HepG2 (cell line): Measurements from ENCODE around the gene TCEAL8. TPM values are rescaled to one million over a fixed set of nuclear protein-coding genes. Genes with fewer than 3 reads are reported as not detected.

Source experiments
- BCL6 ChIP-seq: IDR thresholded peaks from 2 replicates; pipeline ENCODE4 v1.6.1; 2016; ENCODE audit warnings: missing genetic modification reagents, missing compliant biosample characterization
- BHLHE40 ChIP-seq: IDR thresholded peaks from 2 replicates; pipeline ENCODE4 v1.6.1; 2011; ENCODE audit warnings: low read length, improper control_type of control experiment
- CEBPG ChIP-seq: IDR thresholded peaks from 2 replicates; pipeline ENCODE4 v1.6.1; 2016
- CERS6 ChIP-seq: sonication (generic); formaldehyde crosslinking; IDR thresholded peaks from 2 replicates; pipeline ENCODE4 v1.5.0; 2020; ENCODE audit warnings: missing genetic modification reagents
- CHD2 ChIP-seq: IDR thresholded peaks from 2 replicates; pipeline ENCODE4 v1.6.1; 2011; ENCODE audit warnings: low read depth, low read length, improper control_type of control experiment
- CREM ChIP-seq, 2 experiments: sonication (generic) in 1 of 2; formaldehyde crosslinking in 1 of 2; IDR thresholded peaks; 2 replicates each; pipeline versions ENCODE4 v1.4.0 to v1.6.1; 2016 to 2020; ENCODE audit warnings: antibody characterized with exemption in 1 of 2, mild to moderate bottlenecking in 1 of 2, missing genetic modification reagents in 1 of 2
- DDIT3 ChIP-seq: sonication (generic); formaldehyde crosslinking; IDR thresholded peaks from 2 replicates; pipeline ENCODE4 v1.4.0; 2020; ENCODE audit warnings: mild to moderate bottlenecking, missing genetic modification reagents
- ELF3 ChIP-seq: IDR thresholded peaks from 2 replicates; pipeline ENCODE4 v1.6.1; 2016; ENCODE audit warnings: missing genetic modification reagents, missing compliant biosample characterization
- ELF4 ChIP-seq: sonication (generic); formaldehyde crosslinking; IDR thresholded peaks from 2 replicates; pipeline ENCODE4 v1.5.0; 2020; ENCODE audit warnings: missing genetic modification reagents, mild to moderate bottlenecking, moderate library complexity, borderline replicate concordance
- HOXA9 ChIP-seq: sonication (generic); formaldehyde crosslinking; IDR thresholded peaks from 2 replicates; pipeline ENCODE4 v1.8.1; 2022; ENCODE audit warnings: missing genetic modification reagents, mild to moderate bottlenecking, moderate library complexity, borderline replicate concordance
- KLF16 ChIP-seq, 2 experiments: sonication (generic) in 1 of 2; formaldehyde crosslinking in 1 of 2; IDR thresholded peaks; 2 replicates each; pipeline versions ENCODE4 v1.6.1 to v1.8.0; 2016 to 2023; ENCODE audit warnings: missing genetic modification reagents in 2 of 2, missing compliant biosample characterization in 1 of 2
- NFIB ChIP-seq: sonication (generic); formaldehyde crosslinking; IDR thresholded peaks from 2 replicates; pipeline ENCODE4 v1.9.0; 2021; ENCODE audit warnings: missing genetic modification reagents, mild to moderate bottlenecking, borderline replicate concordance
- PHF8 ChIP-seq: sonication (generic); formaldehyde crosslinking; IDR thresholded peaks from 2 replicates; pipeline ENCODE4 v1.5.0; 2020; ENCODE audit warnings: missing genetic modification reagents
- POLR2G ChIP-seq: fragments of 200-400 bp; formaldehyde crosslinking; IDR thresholded peaks from 2 replicates; pipeline ENCODE4 v1.6.1; 2018; ENCODE audit warnings: mild to moderate bottlenecking, low read depth, low read length, moderate library complexity
- RFXAP ChIP-seq: sonication (generic); formaldehyde crosslinking; IDR thresholded peaks from 2 replicates; pipeline ENCODE4 v1.4.0; 2020; ENCODE audit warnings: missing genetic modification reagents, borderline replicate concordance
- RXRB ChIP-seq: IDR thresholded peaks from 2 replicates; pipeline ENCODE4 v1.6.1; 2016; ENCODE audit warnings: borderline replicate concordance, missing genetic modification reagents, missing compliant biosample characterization
- SNRNP70 ChIP-seq: fragments of 200-400 bp; formaldehyde crosslinking; IDR thresholded peaks from 2 replicates; pipeline ENCODE4 v1.6.1; 2017; ENCODE audit warnings: mild to moderate bottlenecking, low read depth, low read length, moderate library complexity
- TFE3 ChIP-seq: IDR thresholded peaks from 2 replicates; pipeline ENCODE4 v1.6.1; 2016
- ZBTB8A ChIP-seq: sonication (generic); formaldehyde crosslinking; IDR thresholded peaks from 2 replicates; pipeline ENCODE4 v1.4.0; 2020; ENCODE audit warnings: mild to moderate bottlenecking, low read depth, missing genetic modification reagents, borderline replicate concordance
- ZNF224 ChIP-seq: sonication (generic); formaldehyde crosslinking; IDR thresholded peaks from 2 replicates; pipeline ENCODE4 v1.5.0; 2020; ENCODE audit warnings: mild to moderate bottlenecking, missing genetic modification reagents
- ZNF432 ChIP-seq: sonication (generic); formaldehyde crosslinking; IDR thresholded peaks from 2 replicates; pipeline ENCODE4 v1.5.0; 2020; ENCODE audit warnings: missing genetic modification reagents, mild to moderate bottlenecking, borderline replicate concordance
- ZNF543 ChIP-seq: sonication (generic); formaldehyde crosslinking; IDR thresholded peaks from 2 replicates; pipeline ENCODE4 v1.4.0; 2020; ENCODE audit warnings: mild to moderate bottlenecking, missing genetic modification reagents
- ZNF687 ChIP-seq: sonication (generic); formaldehyde crosslinking; IDR thresholded peaks from 2 replicates; pipeline ENCODE4 v1.5.1; 2020; ENCODE audit warnings: mild to moderate bottlenecking, missing genetic modification reagents, moderate library complexity
- ZSCAN29 ChIP-seq: sonication (generic); formaldehyde crosslinking; conservative IDR thresholded peaks from 2 replicates; pipeline ENCODE4 v1.4.0; 2020; ENCODE audit warnings: mild to moderate bottlenecking, missing genetic modification reagents
- polyA plus RNA-seq, 8 experiments: library from polyadenylated mRNA; depleted of rRNA in 3 of 8; stranded (reverse) in 7 of 8; unstranded in 1 of 8; fragments of >200 nt; fragmentation: Illumina TruSeq in 4 of 8; extraction: Trizol in 4 of 8; gene quantifications; 2 replicates each; pipeline versions ENCODE4 v1.2.1 to v1.2.3, GENCODE V29; 2011 to 2016; ENCODE audit warnings: low read depth in 4 of 8, missing spikeins in 1 of 8, mixed read lengths in 1 of 8; ENCODE audit not compliant: insufficient read depth in 1 of 8
- total RNA-seq, 5 experiments: library from RNA; depleted of rRNA; stranded (reverse); fragments of >200 nt; fragmentation: Illumina TruSeq; extraction: Trizol; gene quantifications; 2 replicates each; pipeline ENCODE4 v1.2.3, GENCODE V29; 2016; ENCODE audit warnings: low read depth in 1 of 5

The TCEAL8 gene
- total and polyA plus RNA-seq, 2 of the 13 experiments (the other 11 are each of a cell fraction or from before 2014, with no cell fraction given), result 20.0 to 40.8 TPM

GRCh38 chrX:103254921-103255493, at the start of gene TCEAL8 (continued):
- TF ChIP-seq TFE3 (0 out of 2 replicates have a peak, but pooled peaks have one; percentile 41), RXRB (CRISPR knock-in tag) (no peak), KLF16 (CRISPR knock-in tag; IDR thresholded peaks at IDR 0.05) (no peak), DDIT3 (no peak), ZNF432 (no peak), ZNF687 (CRISPR knock-in tag) (peak; percentile 23; the same call in 1 of the 2 replicates), ELF4 (CRISPR knock-in tag) (no peak), CERS6 (no peak), CREM (IDR thresholded peaks at IDR 0.05) (peak; percentile 71), CREM (CRISPR knock-in tag; IDR thresholded peaks at IDR 0.05) (no peak), NFIB (CRISPR knock-in tag) (no peak), BHLHE40 (peak; percentile 73), ELF3 (CRISPR knock-in tag) (peak; percentile 35; the same call in 1 of the 2 replicates), BCL6 (no peak), PHF8 (CRISPR knock-in tag) (peak; percentile 50; the same call in 1 of the 2 replicates), ZBTB8A (CRISPR knock-in tag) (no peak), POLR2G (peak; percentile 50; the same call in 1 of the 2 replicates), CEBPG (CRISPR knock-in tag) (no peak), ZSCAN29 (CRISPR knock-in tag) (no peak), ZNF224 (CRISPR knock-in tag) (no peak), ZNF543 (CRISPR knock-in tag) (no peak), SNRNP70 (no peak), CHD2 (no peak), HOXA9 (CRISPR knock-in tag) (no peak), RFXAP (CRISPR knock-in tag) (no peak)
